ENCODE results near the gene IRF6. TPM values are rescaled to one million over a fixed set of nuclear protein-coding genes. Genes with fewer than 3 reads are reported as not detected.

IRF6 gene
- total RNA-seq, 4 donors from 2014 or later = 26.7 to 41.9 (median 32.7) TPM

- peaks cover 5 to 17% of the 10 kb centered on the region in 2 donors for H3K36me3 ChIP-seq
- intact Hi-C loops (cut with DNase I) = no loop called here
- no peaks in the 10 kb centered on the region for H3K9me3 ChIP-seq
- no peak for TF ChIP-seq POLR2A (IDR thresholded peaks at IDR 0.05)
- TF ChIP-seq CTCF (IDR thresholded peaks at IDR 0.05) = peak; percentile 13 to 75 (median 58)
- H3K27ac ChIP-seq = no peak overlapping the region
- peak; percentile 75 to 82 for DNase-seq
- H3K27me3 ChIP-seq = no peaks in the 10 kb centered on the region
- H3K4me3 ChIP-seq (replicated peaks in 1 of 3) = no peak overlapping the region
- WGBS, 2 donors = 43 to 55% methylated on average over 6 of the region's 6 CpGs
- peaks cover 12 to 19% of the 10 kb centered on the region in 2 donors for H3K4me1 ChIP-seq
Measured at GRCh38 chr1:209850342-209850979, 44.5 kb upstream of the IRF6 start.

DNA sequence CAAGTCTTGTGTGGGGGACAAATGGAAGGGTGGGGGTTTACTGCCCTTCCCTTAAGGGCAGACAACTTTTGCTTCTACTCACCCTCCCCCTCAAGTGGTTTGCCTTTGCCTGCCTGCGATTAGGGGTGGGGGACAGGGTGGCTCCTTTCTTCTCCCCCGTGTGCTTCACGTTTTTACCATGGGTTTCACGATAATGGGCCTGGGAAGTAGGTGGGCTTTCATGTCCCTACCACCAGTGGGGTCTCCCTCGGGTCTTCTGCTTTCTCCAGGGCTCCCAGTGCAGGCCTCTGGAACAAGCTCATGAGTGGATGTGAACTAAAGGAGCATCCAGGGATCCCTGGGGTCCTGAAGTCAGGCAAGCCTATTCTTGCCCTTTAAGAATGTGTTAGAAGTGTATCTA lies 43.4 kb upstream of the IRF6 start:
- TF ChIP-seq POLR2A (IDR thresholded peaks at IDR 0.05) (no peak), CTCF (IDR thresholded peaks at IDR 0.05) (no peak)
- Histone ChIP-seq H3K36me3 (peaks cover 5 to 17% of the 10 kb centered on the region in 2 donors), H3K4me3 (replicated peaks in 1 of 3) (no peak overlapping the region), H3K27me3 (no peaks in the 10 kb centered on the region), H3K9me3 (no peaks in the 10 kb centered on the region), H3K4me1 (peaks cover 14 to 23% of the 10 kb centered on the region in 2 donors), H3K27ac (no peak overlapping the region)
- DNase-seq = no peak
- intact Hi-C loops (cut with DNase I) = no loop called here
- 90 to 94% methylated on average over 5 of the region's 5 CpGs for WGBS, 2 donors

DNA sequence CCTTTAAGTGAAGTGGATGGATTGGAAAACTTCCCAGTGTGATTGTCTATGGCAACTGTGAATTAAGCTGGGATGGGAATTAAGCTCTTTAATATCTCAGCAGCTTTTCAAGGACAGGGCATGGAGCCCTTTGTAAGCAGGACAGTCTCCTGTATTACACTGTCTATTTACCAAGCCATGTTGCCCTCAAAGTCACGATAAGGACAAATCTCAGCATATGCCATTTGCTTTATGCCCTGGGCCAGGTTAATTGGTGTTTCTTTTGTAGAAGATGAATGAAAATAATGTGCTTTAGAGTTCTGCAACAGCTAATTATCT lies 39.4 kb upstream of the IRF6 start:
- no peak for DNase-seq
- no peak overlapping the region for H3K4me3 ChIP-seq (replicated peaks in 1 of 3)
- TF ChIP-seq POLR2A (IDR thresholded peaks at IDR 0.05) (no peak), CTCF (IDR thresholded peaks at IDR 0.05) (no peak)
- WGBS, 2 donors = 30 to 47% methylated on average over 1 of the region's 1 CpG
- H3K27me3 ChIP-seq = no peaks in the 10 kb centered on the region
- intact Hi-C loops (cut with DNase I) = no loop called here
- peaks cover 7 to 13% of the 10 kb centered on the region in 2 donors for H3K4me1 ChIP-seq
- no peaks in the 10 kb centered on the region for H3K9me3 ChIP-seq
- peaks cover 17 to 28% of the 10 kb centered on the region in 2 donors for H3K36me3 ChIP-seq
- H3K27ac ChIP-seq = peak overlapping the region in 2 of 3 donors; percentile 5 to 31

- Histone ChIP-seq H3K27ac (peak overlapping the region in 1 of 3 donors; percentile 31), H3K4me1 (peaks cover 7 to 13% of the 10 kb centered on the region in 2 donors), H3K36me3 (peaks cover 21 to 30% of the 10 kb centered on the region in 2 donors), H3K4me3 (replicated peaks in 1 of 3) (no peak overlapping the region), H3K9me3 (no peaks in the 10 kb centered on the region), H3K27me3 (no peaks in the 10 kb centered on the region)
- intact Hi-C loops (cut with DNase I) = no loop called here
- WGBS, 2 donors = 72 to 74% methylated on average over 6 of the region's 6 CpGs
- no peak for TF ChIP-seq POLR2A (IDR thresholded peaks at IDR 0.05)
- TF ChIP-seq CTCF (IDR thresholded peaks at IDR 0.05) = no peak
- DNase-seq = no peak
Measured at GRCh38 chr1:209844695-209845407, 38.9 kb upstream of the IRF6 start.

DNA sequence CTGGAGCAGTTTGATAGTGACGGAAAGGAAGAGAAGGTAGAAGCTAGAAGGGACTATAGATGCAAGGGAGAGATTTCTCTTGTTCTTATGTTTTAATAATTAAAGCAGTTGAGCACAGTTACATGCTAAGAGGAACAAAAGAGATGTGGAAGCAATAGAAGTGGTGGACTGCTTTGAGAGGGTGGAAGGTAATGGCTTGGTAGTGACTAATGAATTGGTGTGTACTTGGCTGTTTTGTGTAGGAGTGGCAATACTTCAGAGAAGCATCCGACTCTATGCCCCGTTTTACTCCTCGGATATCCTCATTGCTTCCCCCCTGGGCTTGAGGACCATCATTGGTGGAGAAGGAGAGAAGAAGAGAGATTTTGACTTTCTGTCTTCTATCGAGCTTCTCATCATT lies 34.7 kb upstream of the IRF6 start:
- intact Hi-C loops (cut with DNase I) = no loop called here
- H3K4me1 ChIP-seq = peaks cover 7 to 10% of the 10 kb centered on the region in 2 donors
- H3K9me3 ChIP-seq = no peaks in the 10 kb centered on the region
- TF ChIP-seq POLR2A (IDR thresholded peaks at IDR 0.05) (no peak), CTCF (IDR thresholded peaks at IDR 0.05) (no peak)
- H3K4me3 ChIP-seq (replicated peaks in 1 of 3) = no peak overlapping the region
- H3K27ac ChIP-seq = no peak overlapping the region
- DNase-seq = no peak
- 94 to 97% methylated on average over 5 of the region's 5 CpGs for WGBS, 2 donors
- peaks cover 45 to 49% of the 10 kb centered on the region in 2 donors for H3K36me3 ChIP-seq
- no peaks in the 10 kb centered on the region for H3K27me3 ChIP-seq
